Body of pancreas (tissue), 4 donors: ENCODE results near the gene PIP5KL1.

Experiments used
- POLR2A ChIP-seq, 3 donors: fragments of 450-650 bp; IDR thresholded peaks; one replicate each; pipeline ENCODE4 v1.6.1; 2016; ENCODE audit warnings: antibody characterized with exemption in 3 of 3, mild to moderate bottlenecking in 2 of 3
- TF ChIP-seq, protein P1 (sequence below), 7 experiments: fragments of 450-650 bp in 4 of 7; fragments of 200-600 bp in 3 of 7; sonication (generic) in 3 of 7; IDR thresholded peaks; one replicate each; pipeline ENCODE4 v1.5.1; 2016 to 2019; ENCODE audit warnings: antibody characterized with exemption in 7 of 7

GRCh38 chr9:127942216-127943010 lies 11.8 kb upstream of the PIP5KL1 start:
- TF ChIP-seq, protein P1, sequence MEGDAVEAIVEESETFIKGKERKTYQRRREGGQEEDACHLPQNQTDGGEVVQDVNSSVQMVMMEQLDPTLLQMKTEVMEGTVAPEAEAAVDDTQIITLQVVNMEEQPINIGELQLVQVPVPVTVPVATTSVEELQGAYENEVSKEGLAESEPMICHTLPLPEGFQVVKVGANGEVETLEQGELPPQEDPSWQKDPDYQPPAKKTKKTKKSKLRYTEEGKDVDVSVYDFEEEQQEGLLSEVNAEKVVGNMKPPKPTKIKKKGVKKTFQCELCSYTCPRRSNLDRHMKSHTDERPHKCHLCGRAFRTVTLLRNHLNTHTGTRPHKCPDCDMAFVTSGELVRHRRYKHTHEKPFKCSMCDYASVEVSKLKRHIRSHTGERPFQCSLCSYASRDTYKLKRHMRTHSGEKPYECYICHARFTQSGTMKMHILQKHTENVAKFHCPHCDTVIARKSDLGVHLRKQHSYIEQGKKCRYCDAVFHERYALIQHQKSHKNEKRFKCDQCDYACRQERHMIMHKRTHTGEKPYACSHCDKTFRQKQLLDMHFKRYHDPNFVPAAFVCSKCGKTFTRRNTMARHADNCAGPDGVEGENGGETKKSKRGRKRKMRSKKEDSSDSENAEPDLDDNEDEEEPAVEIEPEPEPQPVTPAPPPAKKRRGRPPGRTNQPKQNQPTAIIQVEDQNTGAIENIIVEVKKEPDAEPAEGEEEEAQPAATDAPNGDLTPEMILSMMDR (IDR thresholded peaks at IDR 0.05): peak; percentile 62 to 90 (median 72)
- no peak for TF ChIP-seq POLR2A (IDR thresholded peaks at IDR 0.05)
